Measurements from ENCODE around the gene MEI4.

Gene MEI4

DNA sequence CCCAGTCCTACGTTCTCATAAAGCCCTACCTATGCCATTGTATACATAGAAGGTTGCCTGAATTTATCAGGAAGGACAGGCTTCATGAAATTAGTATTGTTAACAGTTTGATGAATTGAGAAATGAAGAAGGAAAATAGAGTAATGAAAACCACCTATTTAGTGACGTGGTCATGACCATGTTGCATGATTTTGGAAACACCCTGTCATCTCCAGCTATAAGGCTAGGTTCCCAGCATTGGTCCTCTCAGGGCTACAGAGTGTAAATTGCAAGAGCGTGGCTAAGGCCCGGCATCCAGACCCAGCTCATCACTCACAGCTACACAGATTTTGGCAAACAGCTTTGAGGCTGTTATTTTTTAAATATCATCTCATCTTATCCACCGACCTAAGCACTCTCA is 203.6 kb downstream of the MEI4 start:
- TF ChIP-seq CTCF (IDR thresholded peaks at IDR 0.05; ENCODE audit: insufficient read depth, low read depth, low read length, missing control alignments): no peak
- H3K4me3 ChIP-seq (ENCODE audit: low read depth, low read length): no peak overlapping the region
- DNase-seq (ENCODE audit: low read depth): no peak

GRCh38 chr6:77857421-77857820 is 204.6 kb downstream of the MEI4 start:
- DNase-seq (ENCODE audit: low read depth): no peak
- no peak overlapping the region for H3K4me3 ChIP-seq (ENCODE audit: low read depth, low read length)
- no peak for TF ChIP-seq CTCF (IDR thresholded peaks at IDR 0.05; ENCODE audit: insufficient read depth, low read depth, low read length, missing control alignments)

GRCh38 chr6:77876300-77876699 is 223.5 kb downstream of the MEI4 start:
- no peak for DNase-seq (ENCODE audit: low read depth)
- H3K4me3 ChIP-seq (ENCODE audit: low read depth, low read length): no peak overlapping the region
- TF ChIP-seq CTCF (IDR thresholded peaks at IDR 0.05; ENCODE audit: insufficient read depth, low read depth, low read length, missing control alignments): no peak

GRCh38 chr6:77879527-77879926 is 226.7 kb downstream of the MEI4 start:
- no peak for DNase-seq (ENCODE audit: low read depth)
- H3K4me3 ChIP-seq (ENCODE audit: low read depth, low read length): no peak overlapping the region

GRCh38 chr6:77880501-77880900 is 227.7 kb downstream of the MEI4 start:
- no peak for DNase-seq (ENCODE audit: low read depth)
- no peak overlapping the region for H3K4me3 ChIP-seq (ENCODE audit: low read depth, low read length)
- no peak for TF ChIP-seq CTCF (IDR thresholded peaks at IDR 0.05; ENCODE audit: insufficient read depth, low read depth, low read length, missing control alignments)

More at GRCh38 chr6:77879527-77879926, 226.7 kb downstream of the MEI4 start:
- no peak for TF ChIP-seq CTCF (IDR thresholded peaks at IDR 0.05; ENCODE audit: insufficient read depth, low read depth, low read length, missing control alignments)

DNA sequence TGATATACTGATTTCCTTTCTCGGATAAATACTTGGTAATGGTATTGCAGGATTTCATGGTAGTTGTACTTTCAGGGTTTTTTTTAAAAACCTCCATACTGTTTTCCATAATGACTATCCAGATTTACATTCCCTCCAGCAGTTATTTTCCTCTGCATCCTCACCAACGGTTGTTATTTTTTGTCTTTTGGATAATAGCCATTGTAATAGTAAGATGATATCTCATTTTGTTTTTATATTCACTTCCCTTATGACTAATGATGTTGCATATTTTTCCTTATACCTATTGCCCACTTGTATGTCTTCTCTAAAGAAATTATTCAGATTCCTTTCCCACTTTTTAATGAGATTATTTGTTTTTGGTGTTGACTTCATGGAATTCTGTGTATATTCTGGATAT is 231.0 kb downstream of the MEI4 start:
- H3K4me3 ChIP-seq (ENCODE audit: low read depth, low read length): no peak overlapping the region
- DNase-seq (ENCODE audit: low read depth): no peak
- TF ChIP-seq CTCF (IDR thresholded peaks at IDR 0.05; ENCODE audit: insufficient read depth, low read depth, low read length, missing control alignments): no peak

GRCh38 chr6:77893391-77893790 is 240.6 kb downstream of the MEI4 start:
- H3K4me3 ChIP-seq (ENCODE audit: low read depth, low read length): no peak overlapping the region
- DNase-seq (ENCODE audit: low read depth): no peak
- TF ChIP-seq CTCF (IDR thresholded peaks at IDR 0.05; ENCODE audit: insufficient read depth, low read depth, low read length, missing control alignments): no peak

Measured in GM12865 (cell line).